GM18502 (cell line): ENCODE results near the gene SPTLC2.

Experiments used
- ATAC-seq: cut with Tn5 transposase; IDR thresholded peaks from one replicate; pipeline ENCODE4 v1.9.1; 2021; ENCODE audit warnings: mild to moderate bottlenecking; ENCODE audit not compliant: unreplicated experiment, poor library complexity

Gene SPTLC2

GRCh38 chr14:77475432-77476115 is 140.9 kb downstream of the SPTLC2 start:
- ATAC-seq = no peak

DNA sequence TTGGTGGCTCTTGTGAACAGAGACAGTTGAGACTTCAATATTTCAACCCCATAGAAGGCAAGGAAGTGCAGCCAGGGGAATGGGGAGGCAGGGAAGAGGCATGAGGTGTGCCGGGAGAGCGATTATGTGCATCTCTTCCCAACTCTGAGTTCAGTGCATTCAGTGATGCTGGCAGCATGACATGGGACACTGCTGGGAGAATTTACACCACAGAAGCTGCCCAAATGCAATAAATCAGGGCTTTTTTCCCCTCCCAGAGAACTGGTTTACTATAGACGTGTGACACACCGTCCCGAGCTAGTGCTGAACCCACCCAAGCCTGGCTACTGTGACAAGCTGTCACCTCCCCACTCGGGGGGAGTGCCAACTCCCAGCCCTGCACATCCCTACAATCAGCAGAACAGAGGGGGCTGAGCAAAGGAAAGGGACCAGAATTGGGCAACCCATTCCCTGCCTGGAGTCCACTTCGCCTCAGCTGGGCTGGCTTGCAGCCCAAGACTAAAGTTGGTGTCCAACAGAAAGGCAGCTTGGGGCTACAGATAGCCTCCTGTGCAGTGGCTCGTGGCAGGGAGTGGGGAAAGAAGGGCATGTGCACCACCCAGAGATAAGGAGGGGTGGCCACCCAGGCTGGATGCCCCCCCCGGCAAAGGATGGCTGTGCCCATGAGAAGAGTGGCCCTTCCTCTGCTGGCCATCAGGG is 141.8 kb downstream of the SPTLC2 start:
- ATAC-seq = no peak

GRCh38 chr14:77473921-77474320 is 142.5 kb downstream of the SPTLC2 start:
- ATAC-seq = no peak

- no peak for ATAC-seq
These were observed 146.1 kb downstream of the SPTLC2 start for GRCh38 chr14:77470224-77470870.

- no peak for ATAC-seq
These were observed 146.9 kb downstream of the SPTLC2 start for GRCh38 chr14:77469539-77469938.

DNA sequence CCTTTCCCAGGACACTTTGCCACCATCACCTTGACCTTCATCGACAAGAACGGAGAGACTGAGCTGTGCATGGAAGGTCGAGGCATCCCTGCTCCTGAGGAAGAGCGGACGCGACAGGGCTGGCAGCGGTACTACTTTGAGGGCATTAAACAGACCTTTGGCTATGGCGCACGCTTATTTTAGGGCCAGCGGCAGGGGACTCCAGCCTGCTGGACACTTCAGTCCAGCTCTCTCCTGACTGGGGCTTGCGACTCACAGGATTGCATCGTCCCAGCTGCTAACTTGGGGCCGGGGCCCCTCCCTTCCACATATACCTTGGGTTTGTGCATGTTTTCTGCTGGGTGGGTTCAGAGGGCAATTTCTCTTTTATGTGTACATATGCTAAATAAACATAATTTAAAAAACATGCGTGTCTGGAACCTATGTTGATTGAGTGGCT is 147.4 kb downstream of the SPTLC2 start:
- no peak for ATAC-seq

- ATAC-seq = no peak
These were observed 148.6 kb downstream of the SPTLC2 start for GRCh38 chr14:77467801-77468200.

GRCh38 chr14:77459072-77459723 is 157.2 kb downstream of the SPTLC2 start:
- ATAC-seq = no peak

- peak; percentile 27 for ATAC-seq
These were observed 158.0 kb downstream of the SPTLC2 start for GRCh38 chr14:77458249-77458950.

DNA sequence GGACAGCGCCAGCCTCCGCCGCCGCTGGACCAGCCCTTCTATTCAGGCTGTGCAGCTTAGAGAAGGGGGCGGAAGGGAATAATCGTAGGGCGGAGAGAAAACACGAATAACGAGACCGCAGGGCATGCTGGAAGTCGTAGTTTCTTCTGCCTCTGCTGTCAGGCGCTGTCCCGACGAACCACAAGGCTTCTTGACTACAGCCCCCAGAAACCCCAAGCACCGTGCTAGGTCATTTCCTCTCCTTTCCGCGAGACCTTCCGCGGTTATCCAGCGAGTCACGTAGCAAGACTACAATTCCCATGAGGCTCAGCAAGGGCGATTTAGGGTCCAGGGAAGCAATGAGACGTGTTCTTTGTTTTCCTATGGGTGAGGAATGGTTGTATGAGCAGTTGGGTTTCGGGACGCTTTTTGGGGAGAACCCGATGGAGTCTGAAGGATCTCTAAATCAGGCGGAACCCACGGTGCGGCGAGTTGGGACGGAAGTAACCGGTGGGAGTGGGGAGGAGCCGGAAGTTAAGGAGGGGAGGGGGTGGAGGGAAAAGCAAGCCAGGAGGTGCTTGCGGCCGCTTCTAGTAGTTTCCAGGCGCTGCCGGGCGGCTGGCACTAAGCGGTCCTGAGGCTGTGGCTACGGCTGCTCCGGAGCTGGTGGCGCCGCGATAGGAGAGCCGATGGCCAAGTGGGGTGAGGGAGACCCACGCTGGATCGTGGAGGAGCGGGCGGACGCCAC is 158.8 kb downstream of the SPTLC2 start, which contains the start of the genes AHSA1 and VIPAS39:
Gene AHSA1 (plus strand): TSS at position 572 of the 727 bp plus-strand sequence. CDS start 97 bp downstream, at position 669.
Gene VIPAS39 (minus strand): TSS at position 80 of the 727 bp plus-strand sequence. CDS start 3,499 bp downstream, outside the sequence.
- ATAC-seq = peak; percentile 89

DNA sequence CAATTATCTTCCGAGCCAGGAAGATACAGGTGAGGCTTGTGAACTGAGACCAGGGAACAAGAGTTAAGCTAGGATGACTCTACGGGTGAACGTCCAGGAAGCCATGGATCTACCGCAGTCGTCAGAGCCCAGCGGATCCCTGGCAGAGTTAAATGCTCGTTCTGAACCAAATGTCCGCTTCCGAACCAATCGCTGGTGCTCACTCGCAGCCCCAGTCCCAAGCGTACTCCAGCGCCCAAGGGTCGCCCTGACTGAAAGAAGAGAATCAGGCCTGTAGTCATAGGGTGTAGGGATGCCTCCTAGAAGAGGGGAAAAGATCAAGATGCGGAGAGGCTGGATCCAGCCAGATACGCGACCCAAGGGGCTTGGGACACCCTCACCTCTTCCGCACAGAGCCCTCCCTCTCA is 159.3 kb downstream of the SPTLC2 start:
- ATAC-seq = no peak
